CD4-positive, alpha-beta T cell treated with Interleukin-17A for 4 hours (primary cell): ENCODE data around the gene TNFRSF1B.

Source experiments
- DNase-seq: peaks from one replicate; pipeline ENCODE4 v3.0.0-alpha.2; 2020; ENCODE audit warnings: mixed read lengths

The TNFRSF1B gene

GRCh38 chr1:12158357-12159092, 8.3 kb upstream of the TNFRSF1B start:
- DNase-seq = no peak

- DNase-seq = peak; percentile 87
Measured at GRCh38 chr1:12159816-12160215, 7.0 kb upstream of the TNFRSF1B start.

GRCh38 chr1:12161324-12161661, 5.5 kb upstream of the TNFRSF1B start:
- DNase-seq = no peak

- peak; percentile 82 for DNase-seq
Measured at GRCh38 chr1:12161662-12162458, 4.9 kb upstream of the TNFRSF1B start.

GRCh38 chr1:12162459-12163137, 4.2 kb upstream of the TNFRSF1B start:
- DNase-seq = no peak

GRCh38 chr1:12163210-12163609, 3.6 kb upstream of the TNFRSF1B start:
- no peak for DNase-seq

GRCh38 chr1:12164210-12164609, 2.6 kb upstream of the TNFRSF1B start:
- DNase-seq = no peak

- no peak for DNase-seq
Measured at GRCh38 chr1:12165342-12165741, 1.4 kb upstream of the TNFRSF1B start.

GRCh38 chr1:12167493-12168429, 970 bp downstream of the TNFRSF1B start:
- DNase-seq = peak; percentile 46

GRCh38 chr1:12168451-12169160, 1.8 kb downstream of the TNFRSF1B start:
- DNase-seq = no peak

GRCh38 chr1:12169442-12170135, 2.8 kb downstream of the TNFRSF1B start:
- no peak for DNase-seq

- DNase-seq = no peak
Measured at GRCh38 chr1:12170263-12170671, 3.5 kb downstream of the TNFRSF1B start.

GRCh38 chr1:12171206-12172041, 4.6 kb downstream of the TNFRSF1B start:
- DNase-seq = no peak

GRCh38 chr1:12172042-12172851, 5.5 kb downstream of the TNFRSF1B start:
- peak; percentile 42 for DNase-seq

GRCh38 chr1:12173041-12173509, 6.3 kb downstream of the TNFRSF1B start:
- DNase-seq = no peak

- peak; percentile 90 for DNase-seq
Measured at GRCh38 chr1:12173631-12174121, 6.9 kb downstream of the TNFRSF1B start.

- no peak for DNase-seq
Measured at GRCh38 chr1:12174924-12175810, 8.4 kb downstream of the TNFRSF1B start.
